SIG-M5 treated with dmso at 0.1 percent for 504 hours (cell line): ENCODE results near the gene NKIRAS2.

ENCODE experiments used
- DNase-seq: peaks from one replicate; lab custom pipeline; 2025; ENCODE audit not compliant: unreplicated experiment; lab: John Stamatoyannopoulos, UW

Gene NKIRAS2

DNA sequence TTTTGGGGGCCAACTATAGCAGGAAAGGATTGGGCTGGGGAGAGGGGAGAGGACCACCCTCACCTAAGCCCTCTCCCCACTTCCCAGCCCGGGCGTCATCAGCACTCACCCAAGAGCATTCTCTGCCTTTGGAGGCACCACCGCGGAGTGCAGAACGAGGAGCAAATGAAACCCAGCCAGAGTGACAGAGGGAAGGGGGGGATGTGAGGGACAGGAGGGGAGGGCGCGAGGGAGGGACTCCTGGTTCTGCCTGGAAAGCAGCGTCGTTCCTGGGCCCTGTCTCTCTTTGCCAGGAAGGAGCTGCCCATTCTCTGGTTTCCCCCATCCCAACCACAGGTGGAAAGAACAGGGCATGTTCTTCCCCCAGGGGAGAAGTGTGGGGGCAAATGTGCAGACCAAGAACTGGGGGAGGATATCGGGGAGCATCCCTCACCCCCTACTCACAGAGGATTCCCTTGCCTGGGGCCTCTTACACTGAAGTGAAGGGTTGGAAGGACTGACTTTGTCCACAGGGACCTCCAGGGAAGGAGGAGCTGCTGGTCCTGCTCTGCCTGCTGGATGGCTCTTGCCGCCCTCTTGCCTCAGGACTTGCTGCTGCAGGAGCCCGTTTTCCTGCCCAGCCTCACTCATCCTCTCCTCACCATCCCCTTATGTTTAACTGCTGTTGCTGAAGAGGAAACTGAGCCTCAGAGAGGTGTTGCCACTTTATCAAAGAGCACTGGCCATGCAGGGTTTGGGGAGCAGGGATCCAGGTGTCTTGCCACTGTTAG lies 34.0 kb downstream of the NKIRAS2 start:
- DNase-seq = no peak

- no peak for DNase-seq
Observed at GRCh38 chr17:42055027-42055426, 35.1 kb downstream of the NKIRAS2 start.

DNA sequence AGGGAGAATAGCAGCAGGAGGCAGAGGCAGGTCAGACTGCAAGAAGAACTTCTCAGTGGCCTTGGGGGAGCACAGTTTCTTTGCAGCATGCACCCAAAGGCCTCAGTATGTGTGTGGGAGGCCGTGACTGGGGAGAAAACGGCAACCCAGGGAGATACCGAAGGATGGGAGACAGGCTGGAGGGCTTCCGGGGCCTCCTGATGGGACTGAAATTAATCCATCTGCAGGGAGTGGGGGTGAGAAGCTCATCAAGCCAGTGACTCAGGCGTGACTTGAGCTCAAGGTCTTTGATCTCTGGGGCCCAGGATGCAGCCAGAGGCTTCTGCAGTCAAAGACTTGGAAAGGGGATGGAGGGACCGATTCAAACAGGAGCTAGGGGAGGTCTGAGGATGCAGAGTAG lies 35.6 kb downstream of the NKIRAS2 start:
- no peak for DNase-seq

DNA sequence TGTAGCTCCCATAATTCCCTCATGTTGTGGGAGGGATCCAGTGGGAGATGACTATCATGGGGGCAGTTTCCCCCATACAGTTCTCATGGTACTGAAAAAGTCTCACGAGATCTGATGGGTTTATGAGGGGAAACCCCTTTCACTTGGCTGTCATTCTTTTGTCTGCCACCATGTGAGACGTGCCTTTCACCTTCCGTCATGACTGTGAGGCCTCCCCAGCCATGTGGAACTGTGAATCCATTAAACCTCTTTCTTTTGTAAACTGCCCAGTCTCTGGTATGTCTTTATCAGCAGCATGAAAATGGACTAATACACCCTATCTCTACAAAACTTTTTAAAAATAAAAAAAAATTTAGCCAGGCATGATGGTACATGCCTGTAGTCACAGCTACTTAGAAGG lies 36.7 kb downstream of the NKIRAS2 start:
- no peak for DNase-seq

- DNase-seq = no peak
Observed at GRCh38 chr17:42058063-42058462, 38.2 kb downstream of the NKIRAS2 start.

DNA sequence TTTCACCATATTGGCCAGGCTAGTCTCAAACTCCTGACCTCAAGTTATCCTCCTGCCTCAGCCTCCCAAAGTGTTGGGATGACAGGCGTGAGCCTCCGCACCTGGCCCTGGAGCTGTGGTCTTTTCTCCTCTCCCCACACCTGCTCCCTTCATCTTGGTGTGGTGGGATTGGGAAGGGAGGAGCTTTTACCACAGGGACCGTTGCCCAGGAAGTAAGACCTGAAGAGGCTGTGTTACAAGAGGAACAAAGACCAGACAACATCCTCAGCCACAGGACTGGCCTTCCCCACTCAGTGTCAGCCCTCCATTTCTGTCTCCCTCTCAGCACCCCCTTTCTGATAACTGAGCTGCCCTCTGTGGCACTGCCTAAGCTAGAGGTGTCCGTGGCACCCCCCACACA lies 39.9 kb downstream of the NKIRAS2 start:
- DNase-seq = no peak

- no peak for DNase-seq
Observed at GRCh38 chr17:42060231-42060630, 40.3 kb downstream of the NKIRAS2 start.

- DNase-seq = no peak
Observed at GRCh38 chr17:42061646-42062487, 42.0 kb downstream of the NKIRAS2 start.

DNA sequence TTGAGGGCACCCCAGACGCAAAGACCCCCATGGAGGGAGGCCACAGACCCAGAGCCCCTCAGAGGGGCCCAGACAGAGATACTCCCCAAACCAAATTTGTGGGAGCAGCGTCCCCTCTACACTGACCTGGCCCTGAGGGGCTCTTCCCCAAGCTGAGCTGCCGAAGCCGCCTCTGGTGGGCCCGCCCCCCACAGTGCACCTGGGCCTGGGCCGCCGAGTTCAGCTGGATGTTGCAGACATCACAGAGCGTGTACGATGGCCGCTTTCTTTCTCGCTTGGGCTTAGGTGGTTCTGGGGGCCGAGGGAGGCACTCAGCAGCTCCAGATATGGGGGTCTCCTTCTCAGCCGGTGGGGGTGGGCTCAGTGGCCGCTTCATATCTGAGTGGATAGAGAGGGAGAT lies 42.8 kb downstream of the NKIRAS2 start:
- no peak for DNase-seq

- DNase-seq = no peak
Observed at GRCh38 chr17:42065201-42065600, 45.3 kb downstream of the NKIRAS2 start.

DNA sequence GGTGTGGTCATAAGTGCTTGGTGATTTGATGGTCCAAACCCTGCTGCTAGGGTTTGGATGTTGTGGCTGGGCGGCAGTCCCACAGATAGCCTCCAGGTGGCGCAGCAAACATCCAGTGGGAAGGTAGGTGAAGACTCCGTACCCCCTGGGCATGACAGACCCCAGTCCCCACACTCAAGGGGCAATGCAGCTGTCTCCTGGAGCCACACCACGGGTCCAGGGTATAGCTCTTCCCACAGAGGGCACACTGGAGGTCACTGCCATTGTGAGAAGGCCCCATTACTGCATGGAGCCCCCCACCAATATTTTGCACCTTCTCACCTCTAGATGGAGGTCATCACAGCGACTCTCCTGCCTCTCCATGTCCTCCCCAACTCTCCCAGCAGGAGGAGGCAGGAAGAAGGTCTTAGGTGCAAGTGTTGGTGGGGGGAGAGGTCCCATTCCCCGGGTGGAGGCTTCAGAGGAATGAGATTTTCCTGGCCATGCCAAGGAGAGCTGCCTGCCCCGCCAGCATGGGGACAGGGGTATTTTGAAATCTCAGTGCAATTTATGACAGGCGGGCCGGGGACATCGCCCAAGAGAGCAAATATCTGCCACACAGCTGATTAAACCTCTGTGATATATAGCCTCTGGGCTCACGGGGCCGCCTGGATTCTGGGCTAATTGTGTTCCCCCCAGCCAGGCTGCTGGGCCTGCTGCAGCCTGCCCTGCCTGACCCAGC lies 47.6 kb downstream of the NKIRAS2 start:
- DNase-seq = no peak

- DNase-seq = no peak
Observed at GRCh38 chr17:42068979-42069378, 49.1 kb downstream of the NKIRAS2 start.

GRCh38 chr17:42071810-42072209 lies 51.9 kb downstream of the NKIRAS2 start:
- no peak for DNase-seq

GRCh38 chr17:42072323-42073187 lies 52.7 kb downstream of the NKIRAS2 start:
- peak; percentile 41 for DNase-seq
